GM12873 (cell line): Measurements from ENCODE around the gene RASA2.

Experiments used
- CTCF ChIP-seq: IDR thresholded peaks from 2 replicates; pipeline ENCODE4 v1.5.1; 2012; ENCODE audit warnings: low read depth, mild to moderate bottlenecking, moderate library complexity, low read length, control low read depth; ENCODE audit not compliant: insufficient read depth; ENCODE audit errors: missing control alignments

Gene RASA2

GRCh38 chr3:141578202-141578973 lies 91.6 kb downstream of the RASA2 start:
- TF ChIP-seq CTCF: no peak

- TF ChIP-seq CTCF: no peak
Measured at GRCh38 chr3:141594357-141594756, 107.5 kb downstream of the RASA2 start.

GRCh38 chr3:141597931-141598330 lies 111.1 kb downstream of the RASA2 start:
- TF ChIP-seq CTCF: no peak

GRCh38 chr3:141600331-141600730 lies 113.5 kb downstream of the RASA2 start:
- TF ChIP-seq CTCF: no peak

GRCh38 chr3:141602706-141603105 lies 115.9 kb downstream of the RASA2 start:
- TF ChIP-seq CTCF: no peak

- TF ChIP-seq CTCF: no peak
Measured at GRCh38 chr3:141603473-141604035, 116.7 kb downstream of the RASA2 start.

GRCh38 chr3:141605883-141606282 lies 119.1 kb downstream of the RASA2 start:
- no peak for TF ChIP-seq CTCF
